Mucosa of descending colon (tissue), 3 donors: ENCODE data around the gene CCDC92B. TPM values are rescaled to one million over a fixed set of nuclear protein-coding genes. Genes with fewer than 3 reads are reported as not detected.

Experiments used
- ATAC-seq: fragments of 200-7000 bp; cut with Tn5 transposase; one replicate; pipeline ENCODE4 v1.9.1; 2020; ENCODE audit warnings: mild to moderate bottlenecking, moderate library complexity
- DNase-seq, 3 donors: peaks; one replicate each; pipeline ENCODE4 v3.0.0-alpha.2; 2020
- H3K36me3 ChIP-seq: fragments of 200-600 bp; one replicate; pipeline ENCODE4 v1.8.0; 2021; ENCODE audit warnings: low read depth, mild to moderate bottlenecking
- H3K4me1 ChIP-seq: fragments of 200-600 bp; one replicate; pipeline ENCODE4 v1.8.0; 2021; ENCODE audit warnings: low read depth, mild to moderate bottlenecking
- H3K4me3 ChIP-seq: fragments of 200-600 bp; one replicate; pipeline ENCODE4 v1.8.0; 2021; ENCODE audit warnings: mild to moderate bottlenecking
- H3K9me3 ChIP-seq: fragments of 200-600 bp; one replicate; pipeline ENCODE4 v1.8.0; 2021; ENCODE audit warnings: mild to moderate bottlenecking
- intact Hi-C, 2 donors: fragments of 100-400 bp; cut with DNase I in 1 of 2; cut with micrococcal nuclease in 1 of 2; formaldehyde crosslinking; loops; one replicate each; pipeline versions ENCODE4 v1.11.0 to v1.11.1; 2022; cut with DNase I, micrococcal nuclease
- total RNA-seq, 3 donors: library from RNA; stranded (reverse); fragmentation: NEBNext Ultra II Directional in 2 of 3; extraction: Animal tissue kit (Norgen Biotek cat#: 25700) in 2 of 3; gene quantifications; one replicate each; pipeline versions ENCODE4 v1.2.1 to v1.2.4, GENCODE V29; 2021 to 2023
- TF ChIP-seq, protein P1 (sequence below): fragments of 200-600 bp; IDR thresholded peaks from one replicate; pipeline ENCODE4 v1.8.0; 2022; ENCODE audit warnings: antibody characterized with exemption, mild to moderate bottlenecking
- donor health status: DM: no; HTN: no; CAD: no; lungs with moderate emphysema.
- donor health status: DM: no; HTN: no; CAD: no.
- donor health status: DM: no; HTN: yes; CAD: no.

The CCDC92B gene
- total RNA-seq, 3 donors from 2014 or later = 1.3 to 2.2 (median 2.2) TPM

DNA sequence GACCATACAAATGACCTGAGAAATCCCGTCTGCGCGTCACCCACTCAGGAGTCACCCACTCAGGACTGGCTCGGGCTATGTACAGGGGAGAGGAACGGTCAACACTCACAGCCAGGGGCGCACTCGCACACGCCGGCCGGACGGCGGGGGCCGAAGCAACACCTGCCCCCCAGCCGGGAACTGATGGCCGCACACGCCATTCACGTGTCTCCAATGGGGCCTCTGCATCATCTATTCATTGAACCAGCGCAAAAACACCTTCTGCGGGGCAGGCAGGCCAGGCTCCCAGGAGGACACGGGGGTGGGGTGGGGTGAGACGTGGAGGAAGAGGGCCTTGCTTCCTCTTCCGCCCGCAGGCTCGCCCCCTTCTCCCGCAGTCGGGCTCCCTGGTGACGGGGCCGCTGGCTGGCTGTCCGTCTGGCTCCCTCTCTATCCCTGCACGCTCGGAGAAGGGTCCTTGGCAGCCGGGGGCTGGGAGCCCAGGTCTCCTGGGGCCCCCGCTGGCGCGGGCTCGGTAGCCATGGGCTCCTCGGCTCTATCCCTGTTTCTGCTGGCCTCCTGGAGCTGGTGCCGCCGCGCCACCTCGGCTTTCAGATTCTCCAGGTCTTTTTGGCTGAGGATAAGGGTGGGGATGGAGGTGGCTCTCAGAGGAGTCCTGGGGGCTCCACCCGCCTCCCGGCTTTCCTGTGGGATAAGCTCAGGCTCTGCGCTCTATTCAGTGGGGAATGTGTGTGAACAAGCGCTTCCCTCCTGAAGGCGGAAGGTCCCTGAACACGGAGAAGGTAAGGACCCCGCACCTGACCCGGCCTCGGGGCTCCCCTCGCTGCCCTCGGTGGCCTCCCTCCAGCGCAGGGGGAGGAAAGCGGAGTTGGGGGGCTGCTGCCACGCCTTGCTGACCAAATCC lies 59.0 kb downstream of the CCDC92B start:
- H3K4me1 ChIP-seq = no peaks in the 10 kb centered on the region
- H3K9me3 ChIP-seq = no peaks in the 10 kb centered on the region
- no peak for ATAC-seq
- peaks cover 8% of the 10 kb centered on the region for H3K36me3 ChIP-seq
- DNase-seq = peak in 1 of 3 donors; percentile 28
- H3K4me3 ChIP-seq = no peak overlapping the region
- TF ChIP-seq, protein P1, sequence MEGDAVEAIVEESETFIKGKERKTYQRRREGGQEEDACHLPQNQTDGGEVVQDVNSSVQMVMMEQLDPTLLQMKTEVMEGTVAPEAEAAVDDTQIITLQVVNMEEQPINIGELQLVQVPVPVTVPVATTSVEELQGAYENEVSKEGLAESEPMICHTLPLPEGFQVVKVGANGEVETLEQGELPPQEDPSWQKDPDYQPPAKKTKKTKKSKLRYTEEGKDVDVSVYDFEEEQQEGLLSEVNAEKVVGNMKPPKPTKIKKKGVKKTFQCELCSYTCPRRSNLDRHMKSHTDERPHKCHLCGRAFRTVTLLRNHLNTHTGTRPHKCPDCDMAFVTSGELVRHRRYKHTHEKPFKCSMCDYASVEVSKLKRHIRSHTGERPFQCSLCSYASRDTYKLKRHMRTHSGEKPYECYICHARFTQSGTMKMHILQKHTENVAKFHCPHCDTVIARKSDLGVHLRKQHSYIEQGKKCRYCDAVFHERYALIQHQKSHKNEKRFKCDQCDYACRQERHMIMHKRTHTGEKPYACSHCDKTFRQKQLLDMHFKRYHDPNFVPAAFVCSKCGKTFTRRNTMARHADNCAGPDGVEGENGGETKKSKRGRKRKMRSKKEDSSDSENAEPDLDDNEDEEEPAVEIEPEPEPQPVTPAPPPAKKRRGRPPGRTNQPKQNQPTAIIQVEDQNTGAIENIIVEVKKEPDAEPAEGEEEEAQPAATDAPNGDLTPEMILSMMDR = no peak
- intact Hi-C loops = no loop called here

DNA sequence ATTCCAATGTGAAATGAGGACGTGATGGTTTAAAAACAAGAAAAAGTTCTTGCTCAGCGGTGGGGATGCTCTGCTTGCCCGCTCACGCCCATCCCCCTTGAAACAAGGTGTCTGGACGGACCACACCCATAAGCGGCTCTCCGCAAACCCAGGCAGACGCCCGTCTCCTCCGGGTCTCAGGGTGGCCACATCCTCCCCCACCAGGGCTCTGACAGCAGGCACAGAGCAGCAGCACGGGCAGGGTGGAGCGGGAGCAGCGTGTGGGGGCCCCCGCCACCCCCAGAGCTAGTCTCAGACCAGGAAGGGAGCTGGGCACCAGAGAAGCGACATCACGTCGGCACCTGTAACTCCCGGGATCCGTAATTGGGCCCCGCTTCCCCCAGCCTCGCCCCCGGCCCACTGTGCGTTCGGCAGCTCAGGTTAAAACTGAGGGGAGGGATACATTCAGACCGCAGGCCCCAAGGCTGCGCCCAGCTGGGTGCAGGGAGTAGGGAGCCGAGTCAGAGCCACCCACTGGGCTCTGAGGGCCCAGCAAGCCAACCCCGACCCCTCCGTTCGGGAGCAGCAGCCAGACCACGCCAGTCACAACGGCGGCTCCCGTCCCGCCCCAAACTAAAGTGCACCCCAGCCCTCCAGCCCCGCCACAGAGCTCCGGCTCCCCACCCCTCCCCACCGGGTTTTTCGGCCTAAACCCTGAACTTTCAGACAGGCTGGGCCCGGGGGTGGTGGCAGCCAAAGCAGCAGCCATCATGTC lies 59.9 kb downstream of the CCDC92B start:
- Histone ChIP-seq H3K4me1 (no peaks in the 10 kb centered on the region), H3K4me3 (no peak overlapping the region), H3K9me3 (no peaks in the 10 kb centered on the region), H3K36me3 (peaks cover 3% of the 10 kb centered on the region)
- TF ChIP-seq, protein P1 = no peak
- peak; percentile 9 for ATAC-seq
- peak in 2 of 3 donors; percentile 33 to 60 for DNase-seq
- intact Hi-C loops = no loop called here

DNA sequence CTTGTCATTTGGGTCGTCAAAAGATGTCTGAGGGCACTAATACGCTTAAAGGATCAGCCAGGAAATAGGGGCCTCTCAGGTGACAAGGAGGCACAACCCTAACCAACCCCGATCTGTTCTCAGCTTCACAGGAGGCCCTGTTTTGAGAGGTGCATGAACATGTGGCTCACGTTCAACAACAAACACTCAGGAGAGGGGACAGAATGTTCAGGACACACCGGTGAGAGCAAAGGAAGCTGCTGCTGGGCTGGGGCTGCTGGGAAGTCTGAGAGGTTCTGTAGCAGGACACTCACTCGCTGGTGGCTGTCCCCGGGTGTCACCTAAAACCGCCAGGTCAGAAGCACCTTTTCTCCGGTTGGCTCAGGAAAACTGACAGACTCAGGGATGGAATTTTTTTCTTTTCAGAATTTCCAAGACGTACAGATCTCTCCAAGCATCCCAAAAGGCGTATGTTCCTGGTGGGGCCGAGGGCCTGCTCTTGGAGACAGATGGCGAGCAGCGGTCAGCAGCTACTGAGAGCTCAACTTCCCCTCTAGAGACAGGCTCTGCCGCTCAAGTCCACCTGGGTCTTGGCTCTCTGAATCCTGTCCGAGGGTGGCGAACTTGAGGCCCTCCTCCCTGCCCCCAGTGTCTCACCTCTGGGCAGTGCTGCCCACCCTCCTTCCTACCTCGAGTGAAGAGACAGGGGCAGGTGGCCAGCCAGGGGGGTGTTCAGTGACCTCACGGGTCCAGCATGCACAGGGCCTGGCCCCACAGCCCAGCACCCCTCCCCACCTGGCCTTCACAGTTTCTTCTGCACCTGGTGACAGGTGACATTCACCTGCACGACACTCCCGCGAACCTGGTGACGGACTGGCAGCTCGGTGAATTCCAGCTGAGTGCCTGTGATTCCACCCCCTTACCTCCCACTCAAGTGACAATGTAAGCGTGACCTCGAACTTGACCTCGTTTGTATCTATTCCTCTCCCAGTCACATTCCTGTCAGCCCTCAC lies 60.8 kb downstream of the CCDC92B start:
- Histone ChIP-seq H3K4me1 (peaks cover 5% of the 10 kb centered on the region), H3K9me3 (no peaks in the 10 kb centered on the region), H3K4me3 (no peak overlapping the region), H3K36me3 (peaks cover 3% of the 10 kb centered on the region)
- DNase-seq (peak in 1 of 3 donors; percentile 37), ATAC-seq (peak; percentile 5)
- intact Hi-C loops = no loop called here
- TF ChIP-seq, protein P1 = no peak

DNA sequence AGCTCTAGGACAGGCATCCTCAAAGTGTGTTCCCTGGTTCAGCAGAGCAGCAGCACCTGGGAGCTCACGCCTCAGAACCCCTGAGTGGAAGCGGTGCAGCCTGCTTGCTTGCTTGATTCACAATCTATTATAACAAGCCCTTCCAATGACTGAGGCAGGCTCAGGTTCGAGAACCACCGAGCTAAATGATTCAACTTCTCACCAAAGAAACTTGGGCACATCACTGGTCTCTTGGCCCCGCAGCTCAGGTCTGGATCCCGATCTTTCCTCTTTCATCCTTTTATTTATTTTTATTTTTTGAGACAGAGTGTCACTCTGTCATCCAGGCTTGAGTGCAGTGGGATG lies 62.4 kb downstream of the CCDC92B start:
- no peaks in the 10 kb centered on the region for H3K36me3 ChIP-seq
- intact Hi-C loops = no loop called here

More for the DNA sequence above, 62.4 kb downstream of the CCDC92B start:
- Histone ChIP-seq H3K4me3 (no peak overlapping the region), H3K9me3 (no peaks in the 10 kb centered on the region), H3K4me1 (peaks cover 5% of the 10 kb centered on the region)
- peak in 1 of 3 donors; percentile 30 for DNase-seq
- no peak for ATAC-seq
- TF ChIP-seq, protein P1 = no peak
